ENCODE results near the gene ZNF443.
"Not testable (repeated sequence)": the region's sequence is repeated elsewhere in the genome, so short reads cannot be mapped to it uniquely, and the experiment has no call there.

The ZNF443 gene

DNA sequence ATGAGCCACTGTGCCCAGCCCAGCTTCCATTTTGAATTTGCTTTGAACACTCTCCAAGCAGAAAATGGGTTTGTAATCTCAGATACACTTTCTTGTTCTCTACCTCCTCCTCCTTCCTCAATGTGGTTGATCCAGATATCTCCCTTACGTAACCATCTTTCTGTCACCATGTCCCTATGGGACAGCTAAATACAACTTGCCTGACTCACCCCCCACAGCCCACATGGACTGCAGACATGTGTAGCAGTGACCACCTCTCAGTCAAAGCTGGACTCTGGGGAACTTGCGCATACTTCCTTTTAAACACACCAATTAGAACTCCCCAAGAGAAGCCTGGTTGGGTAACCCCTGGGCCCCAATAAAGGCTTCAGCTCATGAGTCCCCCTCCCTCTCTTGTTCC, 28.9 kb downstream of the ZNF443 start:
- DNase-seq, result no peak

DNA sequence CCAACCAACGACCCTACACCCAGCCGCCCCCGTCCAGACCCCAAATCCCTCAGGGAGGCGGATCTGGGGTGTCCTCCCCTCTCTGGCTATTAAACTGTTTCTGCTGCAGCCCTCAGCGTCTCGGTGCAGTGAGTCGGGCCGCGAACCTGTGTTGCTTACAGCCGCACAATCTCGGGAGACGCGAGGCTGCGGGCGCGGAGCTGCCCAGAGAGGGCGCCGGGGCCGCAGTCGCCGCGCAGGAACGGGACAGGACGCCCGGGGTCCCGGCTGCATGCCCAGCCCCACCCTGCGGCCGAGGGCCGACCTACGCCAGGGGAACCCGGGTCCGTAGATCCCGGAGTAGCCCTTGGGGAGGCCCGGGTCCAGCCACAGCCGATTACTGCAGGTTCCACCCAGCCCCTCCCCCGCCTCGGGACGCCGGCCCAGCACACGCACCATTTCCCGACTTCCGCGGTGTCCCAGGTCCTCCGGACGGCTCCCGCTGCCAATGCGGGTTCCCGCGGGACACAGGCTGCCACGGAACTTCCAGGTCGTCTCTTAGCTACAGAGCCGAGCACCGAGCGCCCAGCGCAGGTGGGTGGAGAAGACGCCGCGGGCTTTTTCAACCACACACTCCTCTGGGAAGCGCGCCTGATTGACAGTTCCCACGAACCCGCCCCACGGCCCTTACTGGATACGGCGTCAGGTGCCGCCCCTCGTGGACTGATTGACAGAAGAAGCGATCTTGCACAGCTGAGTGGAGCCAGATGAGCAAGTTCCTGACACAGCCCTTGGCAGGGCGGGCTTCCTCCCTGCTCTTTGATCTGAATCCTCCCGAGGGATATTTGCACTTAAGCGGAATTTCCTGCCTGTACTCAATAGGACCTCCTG, 40.0 kb downstream of the ZNF443 start, which contains the start of gene ZNF799:
ZNF799 (minus strand) TSS at position 639 of the 870 bp plus-strand sequence; CDS start at position 438, 201 bp downstream.
- peak; percentile 97 for DNase-seq

DNA sequence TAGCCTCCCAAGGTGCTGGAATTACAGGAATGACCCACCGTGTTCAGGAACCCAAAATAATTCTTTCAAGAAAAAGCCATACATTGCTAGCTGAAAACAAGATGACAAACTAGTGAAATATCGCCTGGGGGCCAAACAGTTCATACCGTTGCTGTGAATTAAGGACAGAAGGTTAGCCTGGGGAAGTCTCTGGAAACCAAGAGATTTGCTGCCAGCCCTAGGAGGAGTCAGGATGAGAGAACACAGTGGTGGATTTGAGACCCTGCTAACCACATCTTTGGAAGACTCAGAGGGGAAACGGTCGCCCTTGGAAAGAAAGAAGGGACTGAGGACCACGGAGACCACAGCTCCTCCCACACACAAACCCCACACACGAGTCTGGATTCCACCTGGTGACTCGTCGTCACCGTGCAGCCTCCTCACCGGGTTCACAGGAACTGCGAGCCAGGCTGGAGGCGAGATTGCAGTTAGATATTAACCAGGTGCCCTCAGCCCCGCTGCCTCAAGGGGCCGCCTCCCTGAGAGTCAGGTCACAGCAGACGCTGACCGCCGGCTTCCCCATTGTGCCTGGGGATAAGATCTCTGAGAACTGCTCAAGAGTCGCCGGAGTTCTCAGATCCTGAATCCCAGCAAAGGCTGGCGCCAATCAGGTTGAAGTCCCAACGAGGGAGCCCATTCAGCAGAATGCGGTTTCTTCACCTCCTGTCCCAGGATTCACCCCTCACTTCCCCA, 40.8 kb downstream of the ZNF443 start:
- peak; percentile 39 for DNase-seq

DNA sequence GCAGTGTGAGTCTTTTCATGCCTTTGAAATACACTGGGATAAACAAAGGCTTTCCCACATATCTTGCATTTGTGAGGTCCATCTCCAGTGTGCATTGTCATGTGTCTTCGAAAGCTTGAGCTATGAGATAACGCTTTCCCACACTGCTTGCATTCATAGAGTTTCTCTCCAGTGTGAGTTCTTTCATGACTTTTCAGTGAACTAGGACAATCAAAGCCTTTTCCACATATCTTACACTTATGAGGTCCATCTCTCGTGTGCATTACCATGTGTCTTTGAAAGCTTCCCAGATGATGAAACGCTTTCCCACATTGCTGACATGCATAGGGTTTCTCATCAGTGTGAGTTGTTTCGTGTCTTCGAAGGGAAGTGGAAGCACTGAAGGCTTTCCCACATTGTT, 49.7 kb downstream of the ZNF443 start:
- not testable (repeated sequence) for DNase-seq

DNA sequence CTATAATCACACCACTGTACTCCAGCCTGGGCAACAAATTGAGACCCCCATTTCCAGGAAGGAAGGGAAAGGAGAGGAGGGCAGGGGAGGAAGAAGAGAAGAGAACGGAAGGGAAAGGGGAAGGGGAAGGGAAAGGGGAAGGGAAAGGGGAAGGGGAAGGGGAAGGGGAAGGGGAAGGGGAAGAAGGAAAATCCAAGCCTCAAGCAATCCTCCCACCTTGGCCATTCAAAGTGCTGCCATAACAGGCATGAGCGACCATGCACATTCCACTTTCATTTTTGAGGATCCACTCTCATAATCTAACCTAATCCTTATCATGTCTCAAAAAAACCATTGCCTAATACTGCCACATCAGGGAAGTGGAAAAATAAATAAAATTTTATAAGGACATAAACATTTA, 54.5 kb downstream of the ZNF443 start:
- not testable (repeated sequence) for DNase-seq

DNA sequence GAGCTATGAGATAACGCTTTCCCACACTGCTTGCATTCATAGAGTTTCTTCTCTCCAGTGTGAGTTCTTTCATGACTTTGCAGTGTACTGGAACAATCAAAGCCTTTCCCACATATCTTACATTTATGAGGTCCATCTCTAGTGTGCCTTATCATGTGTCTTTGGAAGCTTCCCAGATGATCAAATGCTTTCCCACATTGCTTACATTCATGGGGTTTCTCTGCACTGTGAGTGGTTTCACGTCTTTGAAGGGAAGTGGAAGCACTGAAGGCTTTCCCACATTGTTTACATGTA, 60.4 kb downstream of the ZNF443 start:
- DNase-seq, result no peak

DNA sequence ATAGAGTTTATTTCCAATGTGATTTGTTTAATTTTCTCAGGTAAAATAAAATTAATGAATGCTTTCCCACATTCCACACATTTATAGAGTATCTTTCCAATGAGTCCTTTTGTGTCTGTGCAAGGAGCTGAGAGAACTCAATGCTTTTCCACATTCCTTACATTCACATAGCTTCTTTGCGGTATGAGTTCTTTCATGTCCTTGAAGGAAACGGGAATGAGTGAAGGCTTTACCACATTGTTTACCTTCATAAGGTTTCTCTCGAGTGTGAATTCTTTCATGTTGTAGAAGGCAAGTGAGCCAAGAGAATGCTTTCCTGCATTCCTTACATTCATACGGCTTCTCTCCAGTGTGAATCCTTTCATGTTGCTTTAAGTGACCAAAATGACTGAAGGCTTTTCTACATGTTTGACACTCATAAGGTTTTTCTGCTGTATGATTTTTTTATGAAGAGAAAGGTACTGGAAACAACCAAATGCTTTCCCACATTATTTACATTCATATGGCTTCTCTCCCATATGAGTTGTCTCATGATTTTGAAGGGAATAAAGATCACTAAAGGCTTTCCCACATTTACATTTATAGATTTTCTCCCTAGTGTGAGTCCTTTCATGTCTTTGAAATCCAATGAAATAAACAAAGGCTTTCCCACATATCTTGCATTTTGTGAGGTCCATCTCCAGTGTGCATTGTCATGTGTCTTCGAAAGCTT, 60.9 kb downstream of the ZNF443 start:
- DNase-seq, result no peak

Measured in retina (tissue), 1 donor.